GM21515 (cell line): ENCODE results near the gene FOXP1.

Experiments
- ATAC-seq: cut with Tn5 transposase; IDR thresholded peaks from one replicate; pipeline ENCODE4 v1.9.1; 2021; ENCODE audit not compliant: unreplicated experiment

Gene FOXP1

DNA sequence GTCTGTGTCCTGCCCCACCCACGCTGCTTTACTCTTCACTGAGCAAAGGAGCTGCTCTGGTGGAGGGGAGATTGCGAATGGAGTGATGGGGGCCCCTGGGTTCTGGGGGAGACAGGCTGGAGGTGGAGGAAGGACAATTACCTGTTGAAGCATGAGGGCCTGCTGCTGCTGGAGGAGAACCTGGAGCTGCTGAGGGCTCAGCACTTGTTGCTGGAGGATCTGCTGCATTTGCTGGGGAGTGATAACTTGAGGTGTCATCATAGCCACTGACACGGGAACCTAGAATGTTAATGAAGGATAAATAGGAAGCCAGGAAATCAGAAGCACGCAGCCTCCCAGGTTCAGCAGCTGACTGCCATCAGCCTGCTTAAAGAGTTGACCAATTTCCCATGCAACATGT, 530.0 kb downstream of the FOXP1 start:
- no peak for ATAC-seq

DNA sequence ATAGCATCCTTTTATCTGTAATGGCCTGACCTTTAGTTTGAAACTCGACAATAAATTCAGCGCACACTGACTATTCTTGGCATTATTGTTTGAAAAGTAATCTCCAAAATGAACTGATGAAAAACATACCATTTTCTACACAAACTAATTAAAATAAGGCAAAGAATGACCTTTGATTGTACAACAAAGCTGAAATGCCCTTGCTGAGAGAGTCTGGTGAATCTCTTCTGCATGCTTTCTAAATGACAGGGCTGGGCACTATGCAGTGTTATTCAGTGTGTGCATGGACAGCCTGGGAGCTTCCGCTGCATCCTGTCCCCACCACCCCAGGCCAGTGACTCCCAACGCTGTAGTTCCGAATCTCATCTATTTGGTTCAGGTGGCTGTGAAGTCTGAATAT, 530.8 kb downstream of the FOXP1 start:
- ATAC-seq = no peak

DNA sequence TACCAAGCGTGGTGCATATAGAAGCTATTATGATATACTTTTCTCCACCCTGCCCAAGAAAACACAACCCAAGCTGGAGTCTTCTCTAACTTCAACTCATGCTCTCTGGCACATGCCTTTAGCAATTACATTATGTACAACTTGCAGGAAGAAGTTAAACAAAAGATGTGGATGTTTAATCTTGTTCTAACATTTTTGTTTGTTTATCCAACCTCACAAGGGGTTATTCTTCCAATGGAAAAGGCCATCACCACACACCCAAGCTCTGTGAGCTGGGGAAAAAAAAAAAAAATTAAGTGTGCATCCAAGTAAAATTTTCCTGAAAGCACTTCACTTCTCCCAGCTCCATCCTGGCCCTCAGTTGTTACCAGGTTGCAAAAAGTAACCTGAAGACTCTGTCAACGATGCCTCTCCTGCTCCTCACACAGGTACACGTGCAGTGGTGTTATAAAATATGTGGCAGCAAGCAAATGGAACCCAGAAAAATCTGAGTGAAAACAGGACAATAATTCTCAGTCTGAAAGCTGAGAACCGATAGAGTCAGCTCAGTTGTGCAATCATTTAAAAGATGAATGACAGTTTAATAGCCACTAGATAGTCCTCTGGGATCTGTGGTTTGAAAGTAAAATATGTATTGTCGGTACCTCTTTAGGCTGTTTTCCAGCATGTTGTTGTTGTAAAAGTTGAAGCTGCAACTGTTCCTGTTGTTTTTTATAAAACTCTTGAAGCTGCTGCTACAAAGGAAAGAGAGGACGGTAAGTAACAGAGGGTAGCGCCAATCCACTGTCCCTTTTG, 531.4 kb downstream of the FOXP1 start:
- no peak for ATAC-seq

DNA sequence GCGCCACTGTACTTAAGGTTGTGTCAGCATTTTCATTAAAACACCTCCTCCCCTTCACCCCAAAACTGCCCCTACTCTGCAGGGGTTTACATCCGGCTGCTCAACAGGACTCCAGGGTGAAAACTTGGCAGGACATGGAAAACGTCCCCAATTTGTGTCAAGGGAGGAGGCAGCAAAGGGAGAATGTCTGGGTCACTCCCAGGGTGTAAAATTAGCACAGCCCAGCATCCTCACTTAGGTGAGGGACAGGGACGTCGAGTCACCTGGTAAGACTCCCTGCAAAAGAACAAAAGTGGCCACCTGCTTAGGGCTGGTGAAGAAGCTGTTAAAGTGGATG, 532.3 kb downstream of the FOXP1 start:
- ATAC-seq = no peak

DNA sequence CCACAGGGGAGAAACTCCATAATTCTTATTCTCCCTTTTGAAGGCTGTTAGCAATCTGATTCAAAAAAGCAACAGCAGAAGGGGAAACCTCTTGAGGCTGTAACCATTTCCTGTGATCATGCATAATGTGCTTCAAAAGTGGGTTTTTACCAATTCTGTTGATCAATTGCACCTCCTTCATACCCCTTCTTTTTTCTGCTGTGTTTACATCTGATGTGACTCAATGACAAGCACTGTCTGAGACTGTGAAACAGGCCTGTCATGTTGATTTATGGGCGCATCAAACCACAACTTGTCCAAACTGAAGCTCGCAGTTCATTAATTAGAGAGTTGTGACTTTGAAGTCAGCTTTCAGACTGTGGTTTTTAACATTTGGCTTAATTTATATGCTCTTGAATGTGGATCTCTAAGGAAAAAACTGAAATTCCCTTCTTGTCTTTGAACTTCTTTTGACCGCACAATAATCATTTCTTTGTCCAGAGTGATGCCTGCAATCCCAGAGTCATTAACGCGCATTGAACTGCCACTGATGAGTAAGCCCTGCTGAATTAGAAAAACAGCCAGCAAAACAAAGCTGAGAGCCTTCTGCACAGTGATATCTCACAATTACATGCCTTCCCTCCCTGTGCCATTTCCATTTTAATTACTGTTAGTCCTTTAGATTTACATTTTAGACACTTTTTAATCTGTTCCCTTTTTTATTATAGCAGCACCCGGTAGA, 532.8 kb downstream of the FOXP1 start:
- no peak for ATAC-seq

DNA sequence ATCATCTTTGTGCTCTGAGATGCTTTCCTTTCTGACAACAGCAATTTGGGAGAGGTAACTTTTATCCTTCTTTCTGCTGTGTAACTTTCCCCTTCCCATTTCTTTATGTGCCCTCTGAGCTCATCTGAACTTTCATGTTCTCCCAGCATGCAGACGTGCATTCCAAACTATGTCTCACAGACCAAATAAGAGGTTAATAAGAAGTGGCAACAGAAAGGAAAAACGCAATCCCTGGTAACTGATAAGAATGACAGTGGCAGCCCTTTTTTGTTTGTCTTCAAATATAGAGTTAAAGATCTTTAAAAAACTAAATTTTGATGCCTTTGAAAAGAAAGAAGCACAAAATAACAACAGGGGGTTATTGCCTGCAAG, 533.4 kb downstream of the FOXP1 start:
- ATAC-seq = no peak

DNA sequence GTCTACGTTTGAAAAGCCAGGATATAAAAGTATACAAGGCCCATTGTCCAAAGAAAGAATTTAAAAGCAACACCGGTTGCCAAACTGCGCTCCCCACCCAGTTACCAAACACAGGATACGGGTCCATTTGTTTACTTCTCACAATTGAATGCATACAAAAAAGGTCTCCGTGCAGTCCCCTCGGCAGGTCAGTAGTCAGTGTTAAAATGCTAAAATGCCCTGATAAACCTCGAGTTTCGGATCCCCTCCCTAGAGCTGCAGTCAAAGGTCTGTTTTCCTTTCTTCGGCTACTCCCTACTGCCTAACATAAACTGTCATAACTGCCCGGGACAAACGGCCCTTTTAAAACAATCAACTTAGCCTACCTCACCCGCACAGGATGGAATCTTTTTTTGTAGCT, 534.6 kb downstream of the FOXP1 start:
- no peak for ATAC-seq

DNA sequence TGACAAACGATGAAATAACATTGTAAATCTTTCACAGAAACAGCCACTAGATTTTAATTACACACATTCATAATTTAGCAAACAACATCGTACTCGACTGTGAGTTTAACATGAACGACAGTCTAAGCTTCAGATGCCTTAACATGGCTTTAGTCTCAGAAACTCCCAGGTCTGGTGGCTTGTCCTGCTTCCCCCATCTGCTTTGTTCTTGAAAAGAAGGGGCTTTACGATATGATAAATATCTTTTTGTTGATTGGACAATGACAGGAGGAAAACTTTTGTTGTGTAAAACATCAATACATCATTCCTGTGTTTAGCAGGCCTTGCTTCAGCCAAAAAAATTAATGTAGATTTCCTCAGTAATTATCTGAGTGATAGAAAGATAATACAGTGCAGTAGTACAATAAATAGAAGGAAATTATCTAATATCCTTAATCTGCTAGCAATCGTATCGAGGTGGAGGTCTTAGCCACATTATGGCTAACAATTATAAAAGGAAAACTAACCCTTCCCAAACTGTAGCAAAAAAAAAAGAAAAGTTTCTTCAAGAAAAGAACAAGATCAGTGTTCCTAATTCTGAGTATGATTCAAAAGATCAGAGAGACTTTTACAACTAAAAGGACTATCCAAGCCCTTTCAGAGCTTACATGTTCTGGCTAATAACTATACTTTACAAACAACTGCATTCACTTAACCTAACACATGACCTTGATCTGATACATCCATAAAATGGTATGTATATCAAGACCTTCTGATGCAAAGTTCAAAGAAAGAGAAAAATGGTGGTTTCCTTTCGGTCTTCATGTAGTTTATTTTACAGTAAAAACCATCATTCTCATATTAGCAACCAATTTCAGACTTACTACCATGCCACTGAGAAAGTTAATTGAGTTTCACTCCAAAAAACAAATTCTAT, 535.7 kb downstream of the FOXP1 start:
- no peak for ATAC-seq

DNA sequence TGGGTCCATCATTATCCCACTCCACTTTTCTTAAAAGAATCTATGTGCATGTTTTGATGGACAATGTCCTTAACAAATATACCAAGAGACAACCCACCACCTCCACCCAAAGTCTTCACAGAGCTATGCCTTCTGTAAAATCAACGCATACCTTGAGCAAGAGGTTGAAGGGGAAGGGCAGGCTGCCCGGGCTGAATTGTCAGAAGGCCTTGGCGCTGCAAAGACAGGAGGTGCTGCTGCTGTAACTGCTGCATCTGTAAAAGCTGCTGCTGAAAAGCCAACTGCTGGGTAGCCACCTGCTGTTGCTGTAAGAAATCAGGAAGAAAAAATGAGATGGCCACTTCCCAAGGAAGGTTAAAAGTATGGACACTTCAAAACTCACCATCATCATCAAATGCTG, 536.7 kb downstream of the FOXP1 start:
- ATAC-seq = no peak

DNA sequence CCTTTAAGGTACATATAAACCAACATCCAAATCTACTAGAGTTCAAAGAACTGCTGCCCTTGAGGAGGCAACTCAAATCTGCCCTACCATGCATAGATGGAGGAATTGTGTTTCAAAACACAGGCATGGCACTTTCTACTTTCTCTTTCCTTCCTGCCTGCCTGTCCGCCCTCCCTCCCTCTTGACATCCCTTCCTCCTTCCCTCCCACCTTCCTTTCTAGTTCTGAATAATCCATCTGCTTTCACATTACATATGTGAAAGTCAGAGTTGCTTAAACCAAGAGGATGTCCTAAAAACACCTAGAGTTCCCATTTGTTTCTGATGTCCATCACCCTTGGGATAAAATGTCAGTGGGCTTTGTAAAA, 537.6 kb downstream of the FOXP1 start:
- ATAC-seq = no peak

DNA sequence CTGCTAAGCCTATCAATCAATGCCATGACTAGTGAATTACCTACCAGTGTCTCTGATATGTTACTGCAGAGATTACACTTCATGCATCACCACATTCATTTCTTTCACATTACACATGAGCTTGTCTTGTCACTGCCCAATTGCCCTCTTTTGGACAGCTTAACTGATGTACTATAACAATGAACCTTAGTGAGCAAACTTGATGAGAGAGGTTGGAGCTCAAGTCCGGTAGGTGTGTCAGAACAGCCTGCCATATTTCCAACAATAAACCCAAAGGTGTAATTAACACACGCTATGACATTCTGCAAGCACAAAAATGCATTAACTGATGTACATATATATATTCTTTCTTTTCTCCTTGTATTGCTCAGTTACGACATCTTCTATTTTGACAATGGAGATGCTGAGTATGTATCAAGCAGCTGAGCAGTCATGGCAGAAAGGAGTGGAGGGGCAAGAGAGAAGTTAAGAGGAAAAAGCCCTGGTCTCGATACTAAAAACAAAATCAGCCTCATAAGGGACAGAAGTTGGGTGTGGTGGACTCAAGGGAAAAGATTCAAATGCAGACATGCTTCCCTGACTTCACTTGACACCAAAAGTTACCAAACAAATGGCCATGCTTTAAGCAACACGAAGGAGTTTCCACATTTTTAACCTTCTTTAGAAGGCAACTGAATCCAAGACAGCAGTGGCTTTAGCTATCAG, 538.2 kb downstream of the FOXP1 start:
- no peak for ATAC-seq

DNA sequence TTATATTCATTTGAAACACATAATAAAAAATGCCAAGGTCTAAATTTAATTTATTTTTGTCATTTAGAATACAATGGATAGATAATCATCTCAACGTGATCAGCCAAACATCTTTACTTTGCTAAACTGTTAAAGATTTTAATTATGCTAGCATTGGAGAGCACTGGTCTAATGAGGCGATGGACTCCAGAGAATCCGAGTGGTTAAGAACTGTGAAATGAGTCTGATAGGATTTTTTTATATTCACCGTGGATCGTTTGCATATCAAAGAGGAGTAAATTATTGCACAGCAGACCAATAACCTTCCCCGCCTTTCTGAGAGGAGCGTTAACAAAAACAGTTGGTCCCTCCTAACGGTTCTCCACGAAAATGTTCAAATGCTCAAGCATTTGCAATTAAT, 540.8 kb downstream of the FOXP1 start:
- ATAC-seq = no peak

DNA sequence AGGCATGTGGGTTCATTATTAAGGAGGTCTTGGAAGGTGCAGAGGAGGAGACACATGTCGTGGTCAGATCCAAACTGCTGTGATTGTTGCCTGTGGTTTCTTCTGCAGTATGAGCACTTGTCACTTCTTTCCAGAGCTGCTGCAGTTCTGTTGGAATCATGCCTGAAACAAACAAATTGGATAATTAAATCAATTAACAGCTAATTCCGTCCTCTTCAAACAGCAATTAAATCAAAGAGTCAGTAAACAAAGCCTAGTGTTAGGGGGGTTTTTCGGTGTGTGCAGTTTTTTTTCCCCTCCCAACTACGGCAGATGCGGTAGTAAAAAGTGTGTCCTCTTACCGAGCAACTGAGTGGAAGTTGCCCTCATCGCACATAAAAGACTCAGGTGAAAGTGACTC, 542.2 kb downstream of the FOXP1 start:
- ATAC-seq = no peak

DNA sequence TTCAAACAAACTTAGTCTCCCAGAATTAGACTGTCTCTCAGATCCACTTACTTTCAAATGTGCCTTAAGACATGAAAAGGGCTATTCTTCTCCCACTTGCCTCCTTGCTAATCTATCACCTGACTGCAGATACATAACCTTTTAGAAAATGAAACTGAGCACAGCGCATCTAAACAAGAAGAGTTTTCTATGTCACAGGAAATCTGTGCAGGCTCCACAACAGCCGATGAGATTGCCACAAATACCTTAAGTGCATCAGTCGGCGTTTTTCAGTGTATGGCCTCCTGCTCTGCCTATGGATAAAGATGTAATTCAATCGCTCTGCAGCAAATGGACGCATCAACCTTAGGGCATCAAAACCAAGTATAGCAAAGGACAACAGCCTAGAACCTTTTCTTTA, 544.2 kb downstream of the FOXP1 start:
- ATAC-seq = no peak

DNA sequence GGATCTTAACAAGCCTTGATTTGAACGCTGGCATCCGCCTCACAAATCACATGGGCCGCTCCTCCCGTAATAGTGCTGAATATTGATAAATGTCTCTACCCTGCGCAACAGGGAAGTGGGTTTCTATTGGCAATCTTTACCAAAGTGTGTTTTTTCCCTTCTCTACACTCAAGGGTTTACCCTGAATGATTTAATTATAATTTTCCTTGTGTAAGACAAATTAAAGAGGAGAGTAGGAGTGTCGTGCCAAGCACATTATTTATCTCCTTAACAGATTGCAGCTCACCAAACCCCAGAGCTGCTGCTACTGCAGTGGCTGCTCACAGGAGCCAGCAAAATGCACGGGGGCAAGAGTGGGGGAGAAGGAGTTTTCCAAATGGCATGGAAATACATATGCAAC, 545.8 kb downstream of the FOXP1 start:
- ATAC-seq = no peak

DNA sequence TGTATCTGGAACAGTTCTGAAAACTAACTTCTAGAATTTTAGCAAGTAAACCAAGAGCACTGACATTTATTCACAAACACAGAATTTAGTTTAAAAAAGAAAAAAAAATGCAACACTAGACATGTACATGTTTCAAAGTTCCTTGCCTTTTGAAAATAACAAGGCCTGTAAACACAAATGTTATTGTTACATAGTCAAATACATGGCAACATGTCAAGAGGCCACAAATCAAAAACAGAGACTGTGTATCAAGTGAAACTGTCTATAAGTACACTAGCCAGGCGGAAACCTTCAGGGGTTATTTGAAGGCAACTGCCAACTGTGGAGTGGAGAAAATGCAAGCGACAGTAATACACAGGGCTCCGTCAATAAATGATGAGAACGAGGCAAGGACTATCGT, 547.6 kb downstream of the FOXP1 start:
- no peak for ATAC-seq

DNA sequence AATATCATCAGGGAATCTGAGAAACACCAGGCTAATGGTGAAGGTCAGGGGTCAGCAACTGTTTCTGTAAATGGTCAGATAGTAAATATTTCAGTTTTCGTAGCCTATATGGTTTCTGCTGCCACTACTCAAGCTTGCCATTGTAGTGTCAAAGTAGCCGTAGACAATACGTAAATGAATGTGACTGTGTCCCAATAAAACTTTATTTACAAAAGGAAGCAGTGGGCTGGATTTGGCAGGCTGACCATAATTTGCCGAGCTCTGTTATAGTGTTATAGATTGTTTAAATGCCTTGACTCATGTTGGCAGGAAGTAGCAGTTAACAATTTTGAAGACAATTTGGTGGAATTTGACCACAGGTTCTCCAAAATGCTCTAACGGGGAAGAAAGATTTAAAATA, 548.2 kb downstream of the FOXP1 start:
- no peak for ATAC-seq

DNA sequence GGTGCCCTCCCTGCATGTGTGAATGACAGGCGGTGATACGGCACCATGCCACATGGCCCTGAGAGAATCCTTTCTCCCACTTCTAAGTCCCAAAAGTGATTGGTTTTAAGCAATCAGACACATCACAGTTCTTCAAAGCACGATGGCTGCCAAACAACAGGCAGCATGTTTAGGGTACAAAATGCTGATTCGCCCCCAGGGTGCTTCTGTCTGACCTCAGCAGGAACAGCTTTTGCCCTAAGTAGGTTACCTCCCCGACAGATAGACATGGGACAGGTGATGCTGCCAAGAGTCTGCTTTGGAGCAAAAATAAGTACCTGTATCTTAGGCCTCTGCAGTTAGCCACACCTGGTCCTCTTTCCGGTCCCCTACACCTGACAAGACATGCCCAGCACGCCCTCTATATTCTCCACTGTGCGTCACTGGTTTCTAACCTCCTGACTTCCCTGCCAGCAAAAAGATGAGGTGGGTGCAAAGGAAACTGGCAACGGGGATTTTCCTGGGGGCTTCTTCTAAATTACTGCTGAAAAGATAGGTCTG, 549.8 kb downstream of the FOXP1 start:
- no peak for ATAC-seq

DNA sequence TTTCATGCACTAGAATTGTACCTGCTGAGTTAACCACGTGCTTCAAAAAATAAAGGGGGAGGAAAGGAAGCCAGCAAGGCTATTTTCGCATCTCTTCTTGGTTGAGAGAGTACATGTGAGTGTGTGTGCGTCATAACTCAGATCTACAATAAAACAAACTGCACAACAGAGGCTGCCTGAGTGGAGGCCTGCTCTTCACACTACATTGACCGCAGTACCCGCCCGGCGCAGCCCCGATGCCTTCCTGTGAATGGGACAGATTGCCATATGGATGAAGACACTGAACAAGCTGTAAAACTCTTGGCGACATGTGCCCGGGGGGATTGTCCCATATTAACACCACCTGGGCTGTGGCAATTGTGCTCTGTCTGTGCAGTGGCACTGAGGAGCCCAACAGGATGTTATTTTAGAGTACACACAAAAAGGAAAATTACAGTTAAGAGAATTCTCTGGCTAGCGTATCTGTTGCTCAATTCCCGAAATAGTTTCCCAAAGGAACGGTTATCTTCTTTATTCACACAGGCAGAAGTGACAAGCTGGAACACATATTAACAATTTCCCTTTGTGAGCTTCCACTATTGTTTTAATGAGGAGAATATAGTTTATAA, 551.5 kb downstream of the FOXP1 start:
- ATAC-seq = no peak

DNA sequence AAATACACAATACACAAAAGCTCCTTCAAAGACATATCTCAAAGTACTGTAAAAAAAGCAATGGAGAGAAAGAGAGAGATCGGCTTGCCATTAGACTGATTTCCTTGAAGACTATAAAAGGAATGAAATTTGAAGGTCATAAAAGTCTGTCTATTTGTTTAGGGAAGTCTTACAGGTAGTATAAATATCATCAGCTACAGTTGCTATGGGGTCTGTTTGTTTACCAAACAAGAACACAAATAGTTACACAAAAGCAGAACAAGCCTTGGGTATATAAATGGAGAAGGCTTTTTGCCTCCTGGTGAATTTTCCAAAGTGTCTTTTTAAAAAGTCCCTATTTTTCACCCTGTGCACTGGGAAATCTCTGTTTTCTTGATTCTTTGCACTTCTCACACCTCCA, 552.3 kb downstream of the FOXP1 start:
- ATAC-seq = no peak

DNA sequence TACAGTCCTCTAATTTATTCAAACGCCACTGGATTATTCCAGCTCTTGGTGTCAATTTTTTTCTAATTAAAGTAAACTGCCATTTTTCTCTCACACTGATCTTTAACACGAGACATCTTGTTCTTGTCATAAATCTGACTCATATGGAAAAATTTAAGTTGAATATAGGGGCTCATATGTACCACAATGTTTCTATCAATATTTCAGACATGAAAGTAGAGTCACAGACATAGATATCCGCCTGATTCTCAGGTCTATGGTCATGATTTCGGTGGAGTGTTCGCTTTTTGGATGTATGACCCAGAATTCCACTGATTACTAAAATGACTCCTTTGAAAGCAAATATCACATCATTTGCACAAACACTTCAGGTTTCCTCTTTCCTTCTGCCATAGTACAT, 552.8 kb downstream of the FOXP1 start:
- no peak for ATAC-seq
